Measurements from ENCODE around the gene LRFN4. TPM values are rescaled to one million over a fixed set of nuclear protein-coding genes. Genes with fewer than 3 reads are reported as not detected.

The LRFN4 gene
- total and polyA plus RNA-seq, 2 of the 13 experiments (the other 11 are each of a cell fraction or from before 2014, with no cell fraction given) = 1.3 to 6.8 TPM

GRCh38 chr11:66906061-66906733 lies 49.3 kb downstream of the LRFN4 start (continued):
- TF ChIP-seq ZNF407 (CRISPR knock-in tag; IDR thresholded peaks at IDR 0.05; ENCODE audit: not compliant biosample characterization) (no peak), SATB2 (CRISPR knock-in tag; IDR thresholded peaks at IDR 0.05) (no peak), GMEB2 (CRISPR knock-in tag; IDR thresholded peaks at IDR 0.05; ENCODE audit: low read depth) (no peak), CBX5 (CRISPR knock-in tag; IDR thresholded peaks at IDR 0.05; ENCODE audit: borderline replicate concordance) (no peak), POLR2AphosphoS2 (IDR thresholded peaks at IDR 0.05; ENCODE audit: low read depth, low read length) (no peak), ZBTB26 (CRISPR knock-in tag; IDR thresholded peaks at IDR 0.05; ENCODE audit: borderline replicate concordance) (no peak), MLLT10 (CRISPR knock-in tag; IDR thresholded peaks at IDR 0.05) (no peak), SMC3 (IDR thresholded peaks at IDR 0.05; ENCODE audit: low read length) (no peak), ZSCAN22 (CRISPR knock-in tag; IDR thresholded peaks at IDR 0.05) (no peak), ZNF383 (CRISPR knock-in tag; IDR thresholded peaks at IDR 0.05; ENCODE audit: borderline replicate concordance) (no peak), ZFP90 (CRISPR knock-in tag; IDR thresholded peaks at IDR 0.05; ENCODE audit: borderline replicate concordance) (no peak), MAX (IDR thresholded peaks at IDR 0.05) (no peak; the same call in 1 of the 2 replicates), NR1H2 (CRISPR knock-in tag; IDR thresholded peaks at IDR 0.05; ENCODE audit: borderline replicate concordance, low read depth) (no peak), GABPB1 (CRISPR knock-in tag; IDR thresholded peaks at IDR 0.05) (no peak), ZNF549 (CRISPR knock-in tag; IDR thresholded peaks at IDR 0.05) (no peak), ZBTB10 (CRISPR knock-in tag; IDR thresholded peaks at IDR 0.05; ENCODE audit: borderline replicate concordance) (no peak)
